GM18870 (cell line): Measurements from ENCODE around the gene TPRKB.
"Not testable (repeated sequence)": the region's sequence is repeated elsewhere in the genome, so short reads cannot be mapped to it uniquely, and the experiment has no call there.

Experiments used
- ATAC-seq: cut with Tn5 transposase; IDR thresholded peaks from one replicate; pipeline ENCODE4 v1.9.1; 2021; ENCODE audit warnings: moderate library complexity; ENCODE audit not compliant: unreplicated experiment

TPRKB gene

DNA sequence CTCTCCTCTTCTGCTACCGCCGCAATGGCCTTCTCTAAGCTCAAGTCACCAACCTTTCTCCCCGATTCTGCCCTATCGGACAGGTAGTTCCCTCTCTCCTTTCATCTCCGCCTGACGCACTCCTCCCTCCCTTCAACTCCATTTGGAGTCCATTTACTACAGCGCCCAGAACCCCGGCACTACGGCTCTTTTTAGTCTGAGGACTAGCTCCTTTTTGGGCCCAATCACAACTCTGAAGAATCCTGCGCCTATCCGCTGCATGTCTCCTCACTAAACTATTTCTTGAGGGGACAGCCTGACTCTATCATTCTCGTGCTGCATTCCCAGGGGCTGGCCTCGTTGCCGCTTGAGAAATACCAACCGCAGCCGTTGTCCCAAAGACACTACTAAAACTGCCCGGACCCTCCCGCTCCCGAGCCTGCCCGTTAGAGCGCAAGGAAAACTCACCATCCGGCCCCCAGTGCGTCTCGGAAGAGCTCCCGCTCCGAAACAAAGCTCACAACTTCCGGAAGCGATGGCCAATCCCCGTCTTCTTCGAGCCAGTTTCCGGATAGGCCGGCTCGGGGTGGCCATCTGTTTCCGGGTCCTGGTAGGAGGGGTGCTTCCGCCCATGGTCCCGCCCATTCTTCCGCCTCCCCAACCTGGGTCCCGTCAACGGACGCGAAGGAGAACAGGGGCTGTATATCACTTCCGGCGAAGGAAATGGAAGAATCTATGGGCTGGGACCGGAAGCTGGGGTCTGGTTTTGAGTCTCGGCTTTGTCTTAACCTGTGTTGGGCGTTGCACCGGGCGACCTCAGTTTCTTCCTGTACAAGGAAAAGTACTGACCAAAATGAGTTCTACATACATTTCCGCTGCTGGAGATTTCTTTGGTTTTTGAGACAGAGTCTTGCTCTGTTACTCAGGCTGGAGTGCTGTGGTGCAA, at the start of gene TPRKB:
TPRKB (minus strand) TSS at position 491 of the 925 bp plus-strand sequence. CDS start 2,776 bp downstream, outside the sequence.
- ATAC-seq: peak; percentile 94

DNA sequence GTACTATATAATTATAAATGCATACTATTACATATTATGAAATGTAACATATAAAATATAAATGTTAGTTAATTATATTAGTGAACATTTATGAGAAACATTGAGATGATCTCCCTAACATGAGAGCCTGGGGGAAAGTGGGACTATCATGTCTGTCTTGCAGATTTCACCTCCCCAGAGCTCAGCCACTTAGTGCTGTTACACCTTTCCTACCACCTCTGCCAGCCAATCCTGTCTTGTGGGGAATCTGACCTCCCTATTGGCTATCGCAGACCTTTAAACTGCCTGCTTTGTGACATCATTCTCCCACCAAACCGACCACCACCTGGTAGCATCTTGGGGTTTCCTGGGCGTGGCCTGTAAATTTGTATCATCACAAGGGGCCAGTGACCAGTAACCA, 46.7 kb upstream of the TPRKB start, which contains the start of gene C2orf78:
C2orf78 (plus strand) TSS at position 301 of the 400 bp plus-strand sequence. CDS start 127 bp downstream, outside the sequence.
- not testable (repeated sequence) for ATAC-seq

DNA sequence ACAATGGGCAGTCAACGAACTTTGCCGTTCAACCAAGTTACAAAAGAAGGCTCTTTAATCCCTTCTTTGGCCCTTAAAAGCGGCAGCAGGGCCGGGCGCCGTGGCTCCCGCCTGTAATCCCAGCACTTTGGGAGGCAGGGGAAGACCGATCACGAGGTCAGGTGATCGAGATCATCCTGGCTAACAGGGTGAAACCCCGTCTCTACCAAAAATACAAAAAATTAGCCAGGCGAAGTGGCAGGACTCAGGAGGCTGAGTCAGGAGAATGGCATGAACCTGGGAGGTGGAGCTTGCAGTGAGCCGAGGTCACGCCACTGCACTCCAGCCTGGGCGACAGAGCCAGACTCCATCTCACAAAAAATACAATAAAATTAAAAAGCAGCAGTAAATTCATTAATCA, 46.3 kb upstream of the TPRKB start:
- ATAC-seq: not testable (repeated sequence)

DNA sequence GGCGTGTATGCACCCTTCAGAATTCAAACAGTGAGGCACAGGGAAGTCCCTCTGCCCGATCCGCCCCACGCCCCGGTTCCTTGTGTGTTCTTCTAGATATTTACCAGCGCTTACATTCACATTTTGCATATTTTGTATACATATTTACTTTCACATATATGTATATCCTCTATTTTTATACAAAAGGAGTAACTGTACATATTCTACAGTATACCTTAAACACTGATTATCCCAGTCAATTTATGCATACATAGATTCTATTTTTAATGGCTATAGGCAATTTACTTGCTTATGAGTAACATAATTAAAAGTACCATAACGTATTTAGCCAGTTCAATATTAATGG, 43.1 kb upstream of the TPRKB start:
- ATAC-seq: no peak

DNA sequence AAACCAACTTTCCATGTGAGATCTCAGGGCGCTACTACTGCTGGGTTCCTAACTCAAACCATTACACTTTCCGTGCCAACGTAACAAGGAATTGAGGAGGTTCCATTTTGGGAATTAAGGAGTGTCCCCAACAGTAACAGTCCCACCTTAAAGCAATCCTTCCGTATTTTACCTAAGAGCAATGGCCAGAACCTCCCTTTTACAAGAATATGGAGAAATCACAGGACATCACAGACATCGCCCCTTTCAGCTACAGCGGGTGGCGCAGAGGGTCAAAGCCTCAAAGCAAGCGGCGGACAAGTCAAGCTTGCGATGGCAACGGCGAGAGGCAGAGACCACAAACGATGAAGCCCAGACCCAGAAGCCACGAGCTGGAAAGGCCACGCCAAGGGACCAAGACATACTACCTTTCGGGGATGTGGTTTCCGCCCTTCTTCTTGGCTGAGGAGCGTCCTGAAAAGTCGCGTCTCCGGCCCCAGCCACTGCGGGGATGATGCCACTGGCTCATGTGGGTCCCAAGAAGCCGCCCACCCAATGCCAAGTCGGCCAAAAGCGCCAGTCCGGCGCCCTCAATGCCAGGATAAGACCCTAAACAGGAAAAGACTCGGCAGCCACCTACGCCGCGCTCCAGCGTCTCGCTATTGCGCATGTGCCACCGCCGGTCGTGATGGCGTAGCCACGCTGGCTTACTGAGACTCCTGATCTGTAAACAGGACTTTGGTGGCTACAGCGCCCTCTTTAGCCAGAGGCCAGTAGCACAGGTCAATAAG, 42.5 kb upstream of the TPRKB start, which contains the start of gene DUSP11:
DUSP11 (minus strand) TSS at position 637 of the 770 bp plus-strand sequence; CDS start at position 508, 129 bp downstream.
- peak; percentile 96 for ATAC-seq

DNA sequence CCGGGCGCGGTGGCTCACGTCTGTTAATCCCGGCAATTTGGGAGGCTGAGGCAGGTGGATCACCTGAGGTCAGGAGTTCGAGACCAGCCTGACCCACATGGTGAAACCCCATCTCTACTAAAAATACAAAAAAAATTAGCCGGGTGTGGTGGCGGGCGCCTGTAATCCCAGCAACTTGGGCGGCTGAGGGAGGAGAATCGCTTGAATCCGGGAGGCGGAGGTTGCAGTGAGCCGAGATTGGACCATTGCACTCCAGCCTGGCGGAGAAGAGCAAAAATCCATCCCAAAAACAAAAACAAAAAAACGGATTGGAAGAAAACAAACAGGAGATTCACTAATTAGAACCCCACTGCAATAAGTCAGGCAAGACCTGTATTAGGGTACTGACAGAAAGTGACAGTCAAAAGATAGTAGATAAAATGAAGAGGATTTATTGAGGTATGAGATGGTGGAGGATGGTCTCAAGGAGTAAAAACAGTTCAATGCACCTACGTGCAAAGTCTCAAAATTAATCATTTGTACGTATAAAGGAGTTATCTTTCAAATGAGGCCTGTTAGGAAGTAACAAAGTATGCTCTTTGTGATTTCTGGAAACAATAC, 41.8 kb upstream of the TPRKB start:
- ATAC-seq: not testable (repeated sequence)

DNA sequence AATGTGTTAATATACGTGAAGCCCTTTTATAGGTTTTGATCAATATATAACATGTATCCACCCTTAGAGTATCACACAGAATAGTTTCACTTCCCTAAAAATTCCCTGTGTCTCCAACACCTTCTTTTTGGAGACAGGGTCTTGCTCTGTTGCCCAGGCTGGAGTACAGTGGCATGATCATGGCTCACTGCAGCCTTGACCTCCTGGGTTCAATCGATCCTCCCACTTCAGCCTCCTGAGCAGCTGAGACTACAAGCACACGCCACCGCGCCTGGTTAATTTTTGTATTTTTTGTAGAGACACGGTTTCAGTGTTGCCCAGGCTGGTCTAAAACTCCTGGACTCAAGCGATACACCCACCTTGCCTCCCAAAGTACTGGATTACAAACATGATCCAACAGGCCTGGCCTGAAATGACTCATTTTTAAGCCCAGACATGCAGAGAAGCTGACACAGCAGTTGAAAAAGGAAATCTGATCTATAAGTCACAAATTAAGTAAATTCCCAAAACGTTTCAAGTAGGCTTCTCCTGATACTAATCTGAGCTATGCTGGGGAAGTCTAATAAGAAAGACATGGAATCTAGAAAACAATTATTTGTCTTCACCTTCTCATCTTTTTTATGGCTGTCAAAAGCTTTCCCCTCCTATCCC, 39.8 kb upstream of the TPRKB start:
- ATAC-seq: no peak

DNA sequence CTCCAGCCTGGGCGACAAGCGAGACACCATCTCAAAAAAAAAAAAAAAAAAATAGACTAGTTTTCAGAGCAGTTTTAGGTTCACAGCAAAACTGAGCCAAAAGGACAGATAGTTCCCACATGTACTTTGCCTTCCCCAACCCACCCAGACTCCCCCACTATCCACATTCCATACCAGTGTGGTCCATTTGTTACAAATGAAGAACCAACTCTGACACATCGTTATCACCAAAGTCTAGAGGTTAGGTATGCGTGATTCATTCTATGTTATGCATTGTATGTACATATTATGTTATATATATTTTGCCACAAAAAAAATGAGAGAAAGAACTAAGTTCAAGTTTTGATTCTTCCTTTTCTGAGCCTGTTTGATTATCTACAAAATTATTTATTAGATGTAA, 39.2 kb upstream of the TPRKB start:
- ATAC-seq: no peak

DNA sequence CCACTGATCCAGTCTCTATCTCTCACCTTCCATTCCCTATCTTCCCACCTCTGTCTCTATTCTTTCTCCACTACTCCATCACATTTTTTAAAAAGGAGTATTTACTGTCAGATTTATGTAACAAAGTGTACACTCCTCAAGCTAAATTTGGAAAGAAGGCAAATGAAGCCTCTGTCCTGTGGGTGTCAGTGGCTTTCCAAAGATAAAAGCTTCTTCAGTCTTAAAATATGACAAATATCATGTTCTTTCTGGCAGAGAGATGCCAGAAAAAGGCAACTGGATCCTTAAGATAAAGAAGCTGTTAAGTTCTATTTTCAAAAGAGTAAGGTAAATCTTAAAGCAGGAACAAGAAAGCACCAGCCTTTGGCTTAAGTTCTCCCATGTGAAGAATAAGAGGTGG, 35.7 kb upstream of the TPRKB start:
- ATAC-seq: no peak

DNA sequence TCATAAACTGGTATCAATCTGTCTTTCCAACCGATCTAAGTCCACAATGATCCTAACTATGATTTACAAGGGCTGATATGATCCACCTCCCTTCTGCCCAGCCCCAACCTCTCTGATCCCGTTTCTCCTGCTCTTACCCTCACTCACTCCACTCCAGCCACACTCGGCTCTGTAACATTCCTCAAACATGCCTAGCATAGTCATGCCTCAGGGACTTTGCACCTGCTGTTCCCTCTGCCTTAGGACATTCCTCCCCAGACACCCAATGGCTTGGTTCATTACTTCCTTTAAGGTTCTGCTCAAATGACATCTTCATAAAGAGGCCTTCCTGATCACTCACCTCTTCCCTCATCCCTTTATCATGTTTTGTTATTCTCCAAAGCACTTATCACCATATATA, 33.6 kb upstream of the TPRKB start:
- ATAC-seq: no peak

DNA sequence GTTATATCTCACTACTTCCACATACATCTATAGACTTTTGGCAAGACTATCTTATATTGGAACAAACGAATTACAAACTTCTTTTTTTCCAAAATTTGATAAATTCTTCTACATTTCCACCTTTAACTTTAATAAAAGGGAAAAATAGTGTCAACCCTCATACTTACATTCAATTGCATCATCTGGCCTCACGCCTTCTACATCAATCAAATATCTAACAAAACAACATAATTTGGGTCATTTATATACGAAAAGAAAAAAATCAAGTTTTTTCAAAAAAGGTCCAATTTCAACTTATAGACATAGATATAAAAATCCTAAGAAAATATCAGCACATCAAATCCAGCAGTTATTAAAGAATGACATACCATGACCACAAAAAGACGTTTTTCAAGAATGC, 29.8 kb upstream of the TPRKB start:
- no peak for ATAC-seq

DNA sequence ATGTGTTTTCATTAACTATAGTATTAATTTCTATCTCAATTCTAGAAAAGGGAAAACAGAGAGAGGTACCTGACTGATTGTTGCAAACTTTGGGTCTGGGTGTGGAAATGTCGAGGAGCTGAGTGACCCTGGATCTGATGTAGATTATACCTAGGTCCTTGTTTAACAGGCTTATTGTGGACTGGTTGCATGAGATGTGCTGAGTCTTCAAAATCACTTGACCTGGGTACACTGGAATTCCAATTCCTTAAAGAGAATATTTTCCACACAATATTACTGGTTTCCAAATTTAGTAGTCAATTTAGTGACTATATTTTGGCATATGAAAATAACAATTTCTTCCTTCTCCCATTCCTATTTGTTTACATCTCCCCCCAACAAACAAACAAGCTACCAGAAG, 29.2 kb upstream of the TPRKB start:
- no peak for ATAC-seq

DNA sequence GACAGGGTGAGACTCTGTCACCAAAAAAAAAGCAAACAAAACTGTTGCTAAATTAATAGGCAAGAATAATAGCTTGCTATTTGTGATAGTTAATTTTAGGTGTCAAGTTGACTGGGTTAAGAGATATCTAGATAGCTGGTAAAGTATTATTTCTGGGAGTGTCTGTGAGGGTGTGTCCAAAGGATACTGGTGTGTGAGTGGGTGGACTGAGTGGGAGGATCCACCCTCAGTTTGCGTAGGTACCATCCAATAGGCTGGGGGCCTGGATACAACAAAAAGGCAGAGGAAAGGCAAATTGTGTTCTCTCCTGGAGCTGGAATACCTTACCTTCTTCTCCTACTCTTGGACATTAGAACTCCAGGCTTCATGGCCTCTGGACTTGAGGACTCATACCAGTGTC, 27.8 kb upstream of the TPRKB start:
- no peak for ATAC-seq

DNA sequence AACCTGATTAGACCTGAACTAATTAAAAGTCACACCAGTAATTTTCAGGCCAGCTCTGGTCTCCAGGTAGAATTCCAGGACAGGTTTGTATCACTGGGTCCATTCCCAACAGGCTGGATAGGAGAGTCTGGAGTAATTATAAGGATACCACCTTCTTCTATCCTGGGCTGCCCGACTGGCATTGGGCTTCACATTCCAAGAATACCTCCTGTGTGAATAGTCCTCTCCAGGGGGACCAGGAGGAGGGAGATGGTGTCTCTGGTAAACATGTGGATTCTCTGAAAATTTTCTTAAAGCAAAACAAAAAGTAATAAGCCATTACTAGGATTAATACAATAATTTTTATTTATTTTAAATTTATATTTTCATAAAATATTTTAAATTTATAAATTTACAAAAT, 25.4 kb upstream of the TPRKB start:
- ATAC-seq: no peak

DNA sequence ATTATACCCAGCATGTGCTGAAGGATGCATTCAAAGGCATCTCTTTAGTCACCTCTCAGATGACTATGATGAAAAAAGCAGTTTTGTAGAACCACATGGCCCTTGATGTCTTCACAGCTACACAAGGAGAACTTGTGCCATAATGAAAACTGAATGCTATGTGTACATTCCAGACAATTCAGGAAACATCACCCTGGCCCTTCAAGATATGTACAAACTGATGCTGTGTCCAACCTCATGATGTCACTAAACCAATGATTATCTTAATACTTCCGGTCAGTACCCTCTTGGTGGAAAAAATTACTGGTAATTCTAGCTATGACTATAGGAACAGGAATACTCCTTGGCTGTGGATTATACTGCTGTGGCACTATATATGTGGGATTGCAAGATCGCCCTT, 22.8 kb upstream of the TPRKB start:
- ATAC-seq: no peak

DNA sequence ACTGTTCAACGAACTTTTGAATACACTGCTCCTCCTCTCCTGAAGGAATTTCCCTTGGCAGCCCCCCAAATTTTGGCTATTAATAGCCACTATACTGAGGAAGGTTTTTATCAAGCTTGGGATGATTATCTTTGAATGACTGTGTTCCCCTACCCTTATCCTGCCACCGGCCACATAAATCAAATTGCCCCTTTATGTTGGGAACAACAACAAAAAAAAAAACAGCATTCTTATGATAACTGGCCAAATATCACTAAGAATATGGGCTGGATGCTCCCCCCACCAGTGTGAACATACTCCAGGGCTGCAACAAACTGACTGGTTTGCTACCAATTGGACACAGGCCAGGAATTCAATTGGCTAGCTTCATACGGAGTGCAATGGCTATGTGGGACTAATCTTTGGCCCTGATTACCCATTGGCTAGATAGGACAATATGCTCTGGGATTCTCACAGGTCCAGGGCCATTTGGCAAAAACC, 22.2 kb upstream of the TPRKB start:
- ATAC-seq: no peak

DNA sequence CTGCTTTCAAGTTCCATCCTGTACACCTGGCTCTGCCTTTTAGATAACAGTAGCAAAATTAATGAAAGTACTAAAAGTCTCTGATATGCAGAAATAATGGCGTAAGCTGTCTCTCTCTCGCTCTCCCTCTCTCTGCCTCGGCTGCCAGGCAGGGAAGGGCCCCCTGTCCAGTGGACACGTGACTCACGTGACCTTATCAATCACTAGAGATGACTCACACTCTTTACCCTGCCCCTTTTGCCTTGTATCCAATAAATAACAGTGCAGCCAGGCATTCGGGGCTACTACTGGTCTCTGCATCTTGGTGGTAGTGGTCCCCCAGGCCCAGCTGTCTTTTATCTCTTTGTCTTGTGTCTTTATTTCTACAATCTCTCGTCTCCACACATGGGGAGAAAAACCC, 17.2 kb upstream of the TPRKB start:
- not testable (repeated sequence) for ATAC-seq

DNA sequence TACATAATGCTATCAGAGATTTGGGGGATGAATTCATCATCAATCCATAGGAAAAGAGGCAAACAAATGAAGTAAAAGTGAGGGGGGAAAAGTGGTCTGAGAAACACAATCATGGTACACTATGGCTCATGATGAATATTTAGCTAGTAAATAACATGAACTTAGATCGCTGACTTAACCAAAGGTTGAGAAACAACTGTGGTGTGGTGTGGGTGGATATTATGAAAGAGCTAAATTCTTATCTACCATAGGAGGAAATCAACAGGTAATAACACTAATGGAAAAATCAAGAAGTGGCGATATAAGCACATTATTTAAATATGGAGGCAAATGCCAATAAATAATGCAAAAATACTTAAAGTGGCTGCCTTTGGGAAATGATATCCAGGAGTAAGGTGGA, 12.2 kb upstream of the TPRKB start:
- ATAC-seq: no peak

DNA sequence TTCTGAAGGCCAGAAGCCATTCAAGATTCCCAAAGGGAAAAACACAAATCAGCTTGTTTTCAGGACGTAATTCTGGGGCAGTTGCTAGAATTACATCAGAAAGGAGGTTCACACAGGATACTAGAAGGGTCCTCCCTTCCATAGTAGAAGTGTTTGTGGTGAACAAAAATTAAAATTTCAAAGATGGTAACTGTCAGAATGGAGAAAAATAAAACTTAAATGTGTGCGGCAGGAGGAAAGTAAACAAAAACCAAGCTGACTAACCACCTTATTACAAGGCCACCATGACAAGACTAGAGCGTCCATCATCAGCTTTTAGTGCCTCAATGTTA, 9.7 kb upstream of the TPRKB start:
- no peak for ATAC-seq

DNA sequence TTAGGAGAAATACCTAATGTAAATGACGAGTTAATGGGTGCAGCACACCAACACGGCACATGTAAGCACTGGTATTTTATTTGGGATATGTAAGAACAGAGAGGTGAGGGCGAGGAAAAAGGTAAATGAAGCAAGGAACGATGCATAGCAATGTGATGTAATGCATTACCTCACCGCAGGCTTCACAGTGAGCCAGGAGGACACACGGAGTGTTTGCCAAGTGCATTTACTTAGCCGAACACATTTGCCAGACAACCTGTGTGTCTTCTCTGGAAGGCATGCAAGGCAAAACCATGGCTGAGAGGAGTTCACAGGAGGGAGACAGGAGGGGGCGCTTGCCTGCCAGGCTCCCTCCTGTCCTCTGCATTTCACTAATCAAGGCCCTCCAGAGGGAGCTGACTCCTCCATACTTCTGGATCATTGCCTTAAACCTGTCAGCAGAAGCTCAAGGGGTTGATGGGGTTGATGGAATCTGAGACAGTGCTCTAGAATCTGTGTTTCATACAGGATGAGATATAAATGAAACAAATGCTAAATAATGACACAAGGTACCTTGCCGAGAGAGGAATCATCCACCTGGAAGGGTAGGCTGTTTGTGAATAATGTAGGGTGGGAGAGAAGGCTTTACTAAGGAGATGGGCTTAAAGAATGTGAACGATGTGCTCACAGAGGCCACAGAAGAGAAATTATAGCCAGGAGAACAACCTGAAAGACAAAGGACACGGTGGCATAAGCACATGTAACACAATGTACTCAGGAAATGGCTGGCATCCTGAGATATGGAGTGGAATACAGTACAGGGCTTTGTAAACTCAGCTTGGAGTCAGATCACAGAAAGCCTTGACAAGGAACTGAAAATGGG, 9.1 kb upstream of the TPRKB start:
- no peak for ATAC-seq
